CD4-positive, alpha-beta T cell treated with Interleukin-21 for 1 hour (primary cell): ENCODE data around the gene CKS1B.

Source experiments
- DNase-seq: peaks from one replicate; pipeline ENCODE4 v3.0.0-alpha.2; 2020

CKS1B gene

GRCh38 chr1:154974102-154974807 is at the start of gene CKS1B:
Gene CKS1B (plus strand): TSS chr1:154974681. CDS start chr1:154974746, 65 bp downstream.
- peak; percentile 100 for DNase-seq

- DNase-seq = no peak
Measured at GRCh38 chr1:154925335-154926170, 48.9 kb upstream of the CKS1B start.

GRCh38 chr1:154926201-154926600 is 48.3 kb upstream of the CKS1B start:
- DNase-seq = no peak

- no peak for DNase-seq
Measured at GRCh38 chr1:154931940-154932487, 42.5 kb upstream of the CKS1B start.

- DNase-seq = no peak
Measured at GRCh38 chr1:154934358-154934948, 40.0 kb upstream of the CKS1B start.

- no peak for DNase-seq
Measured at GRCh38 chr1:154935749-154936554, 38.5 kb upstream of the CKS1B start.

GRCh38 chr1:154936555-154937084 is 37.9 kb upstream of the CKS1B start, which contains the start of gene PMVK:
Gene PMVK (minus strand): TSS chr1:154936719. CDS start chr1:154936685, 34 bp downstream.
- peak; percentile 97 for DNase-seq

- peak; percentile 94 for DNase-seq
Measured at GRCh38 chr1:154937085-154937987, 37.1 kb upstream of the CKS1B start.

GRCh38 chr1:154937988-154938386 is 36.5 kb upstream of the CKS1B start:
- no peak for DNase-seq

GRCh38 chr1:154938604-154939399 is 35.7 kb upstream of the CKS1B start:
- no peak for DNase-seq

GRCh38 chr1:154940213-154940560 is 34.3 kb upstream of the CKS1B start:
- no peak for DNase-seq

GRCh38 chr1:154940651-154941194 is 33.8 kb upstream of the CKS1B start:
- peak; percentile 30 for DNase-seq

- no peak for DNase-seq
Measured at GRCh38 chr1:154941333-154942013, 33.0 kb upstream of the CKS1B start.

GRCh38 chr1:154943649-154944400 is 30.7 kb upstream of the CKS1B start:
- DNase-seq = peak; percentile 45

- DNase-seq = no peak
Measured at GRCh38 chr1:154944401-154945159, 29.9 kb upstream of the CKS1B start.

GRCh38 chr1:154945160-154945961 is 29.1 kb upstream of the CKS1B start:
- DNase-seq = no peak
